Measurements from ENCODE around the gene GRID2. TPM values are rescaled to one million over a fixed set of nuclear protein-coding genes. Genes with fewer than 3 reads are reported as not detected.

Gene GRID2
- total and polyA plus RNA-seq, 2 of the 4 experiments (the other 2 are of a cell fraction): under 0.01 TPM; not detected in 1

GRCh38 chr4:92328095-92328494 lies 24.3 kb downstream of the GRID2 start:
- Histone ChIP-seq H2AK9ac (replicated peaks; ENCODE audit: low read depth, low read length, poor library complexity) (no peak overlapping the region), H3K79me1 (ENCODE audit: low read depth in 1 of 2, low read length in 2 of 2) (no peaks in the 10 kb centered on the region), H4K91ac (ENCODE audit: insufficient read depth, low read depth, low read length) (no peak overlapping the region), H3K23ac (ENCODE audit: low read depth, low read length) (no peak overlapping the region), H2BK5ac (ENCODE audit: low read depth, low read length, poor library complexity, severe bottlenecking) (no peak overlapping the region), H3K27me3 (ENCODE audit: control insufficient read depth, insufficient read depth, low read length) (no peaks in the 10 kb centered on the region), H3K4me3 (ENCODE audit: insufficient read depth, low read depth, low read length) (no peak overlapping the region), H3K18ac (ENCODE audit: low read depth, low read length) (no peak overlapping the region), H4K20me1 (ENCODE audit: insufficient read depth, low read length) (no peaks in the 10 kb centered on the region), H3K9me3 (ENCODE audit: control insufficient read depth, insufficient read depth, low read length) (no peaks in the 10 kb centered on the region), H3K27ac (ENCODE audit: insufficient read depth, low read length) (no peak overlapping the region), H3K56ac (ENCODE audit: extremely low read depth, insufficient read depth, low read length) (no peak overlapping the region), H2AK5ac (ENCODE audit: low read depth, low read length) (no peak overlapping the region), H2BK120ac (ENCODE audit: low read depth, low read length) (no peak overlapping the region), H3K4me2 (ENCODE audit: low read depth, low read length) (no peak overlapping the region), H3K9me1 (ENCODE audit: insufficient read depth, low read length) (no peaks in the 10 kb centered on the region), H3K4ac (ENCODE audit: low read depth, low read length) (no peak overlapping the region), H2AFZ (replicated peaks; ENCODE audit: low read length, poor library complexity) (no peak overlapping the region), H2BK15ac (ENCODE audit: low read depth, low read length) (no peak overlapping the region), H2BK20ac (ENCODE audit: low read depth, low read length) (no peak overlapping the region), H3K4me1 (ENCODE audit: control insufficient read depth, insufficient read depth, low read length) (no peaks in the 10 kb centered on the region), H3K36me3 (ENCODE audit: control insufficient read depth, insufficient read depth, low read length) (no peaks in the 10 kb centered on the region), H3K14ac (replicated peaks; ENCODE audit: low read depth, low read length) (no peak overlapping the region), H3K9ac (ENCODE audit: low read depth, low read length) (no peak overlapping the region), H4K5ac (ENCODE audit: low read depth, low read length) (no peak overlapping the region), H4K8ac (ENCODE audit: low read depth in 2 of 2, low read length in 2 of 2) (no peak overlapping the region)
- intact Hi-C loops (cut with micrococcal nuclease) (no loop called here), dilution Hi-C loops (cut with HindIII; ENCODE audit: low sequenced_read_pairs, unreplicated experiment) (no loop called here), in situ Hi-C loops (cut with MboI; ENCODE audit: low sequenced_read_pairs) (no loop called here)
- TF ChIP-seq USF2 (IDR thresholded peaks at IDR 0.05; ENCODE audit: low read depth, low read length) (no peak), ELK1 (IDR thresholded peaks at IDR 0.05; ENCODE audit: borderline replicate concordance, low read depth, low read length) (no peak), MAZ (IDR thresholded peaks at IDR 0.05; ENCODE audit: borderline replicate concordance, low read depth, low read length) (no peak), NFE2L2 (IDR thresholded peaks at IDR 0.05; ENCODE audit: low read depth, low read length) (no peak), RAD21 (IDR thresholded peaks at IDR 0.05; ENCODE audit: low read length) (no peak), SMC3 (IDR thresholded peaks at IDR 0.05; ENCODE audit: low read depth, low read length) (no peak), MXI1 (IDR thresholded peaks at IDR 0.05; ENCODE audit: borderline replicate concordance, low read depth, low read length) (no peak), CEBPB (IDR thresholded peaks at IDR 0.05; ENCODE audit: low read depth, low read length) (no peak), RCOR1 (IDR thresholded peaks at IDR 0.05; ENCODE audit: insufficient replicate concordance, low read length) (no peak), FOS (IDR thresholded peaks at IDR 0.05; ENCODE audit: low read depth, low read length) (no peak), CHD1 (IDR thresholded peaks at IDR 0.05; ENCODE audit: low read depth, low read length) (no peak), RFX5 (IDR thresholded peaks at IDR 0.05; ENCODE audit: low read depth, low read length) (no peak)
- no peak for ATAC-seq (ENCODE audit: low read depth)
- no TSS peak for BruUV-seq (replicated peaks)
- ChIA-PET CTCF (no interaction called here), POLR2A (ENCODE audit: unreplicated experiment) (no interaction called here)
- no CpG with 5 or more reads among the region's 2 CpGs for WGBS, 2 experiments (ENCODE audit: extremely low coverage in 2 of 2, insufficient read length in 1 of 2)
- no peak for DNase-seq
